ENCODE measurements around the gene ATP10A.

Gene ATP10A

GRCh38 chr15:25770618-25771337 is 92.3 kb downstream of the ATP10A start:
- no peak overlapping the region for H3K4me3 ChIP-seq (ENCODE audit: low read depth, low read length)
- TF ChIP-seq CTCF (IDR thresholded peaks at IDR 0.05; ENCODE audit: low read depth, low read length): no peak

- no peak for TF ChIP-seq CTCF (IDR thresholded peaks at IDR 0.05; ENCODE audit: low read depth, low read length)
- no peak overlapping the region for H3K4me3 ChIP-seq (ENCODE audit: low read depth, low read length)
Measured at GRCh38 chr15:25770031-25770430, 93.1 kb downstream of the ATP10A start.

GRCh38 chr15:25768271-25768670 is 94.9 kb downstream of the ATP10A start:
- no peak overlapping the region for H3K4me3 ChIP-seq (ENCODE audit: low read depth, low read length)
- no peak for TF ChIP-seq CTCF (IDR thresholded peaks at IDR 0.05; ENCODE audit: low read depth, low read length)

GRCh38 chr15:25767356-25768151 is 95.6 kb downstream of the ATP10A start:
- TF ChIP-seq CTCF (IDR thresholded peaks at IDR 0.05; ENCODE audit: low read depth, low read length): no peak
- H3K4me3 ChIP-seq (ENCODE audit: low read depth, low read length): no peak overlapping the region

GRCh38 chr15:25766417-25766816 is 96.7 kb downstream of the ATP10A start:
- H3K4me3 ChIP-seq (ENCODE audit: low read depth, low read length): no peak overlapping the region
- no peak for TF ChIP-seq CTCF (IDR thresholded peaks at IDR 0.05; ENCODE audit: low read depth, low read length)

GRCh38 chr15:25764980-25765735 is 98.0 kb downstream of the ATP10A start:
- H3K4me3 ChIP-seq (ENCODE audit: low read depth, low read length): no peak overlapping the region
- TF ChIP-seq CTCF (IDR thresholded peaks at IDR 0.05; ENCODE audit: low read depth, low read length): no peak
